ENCODE measurements around the gene KCNG2. TPM values are rescaled to one million over a fixed set of nuclear protein-coding genes. Genes with fewer than 3 reads are reported as not detected.

KCNG2 gene
- total RNA-seq, 1 experiment from 2014 or later = not detected

GRCh38 chr18:79779700-79780190 is 18.0 kb upstream of the KCNG2 start:
- ChIA-PET POLR2A (no interaction called here), CTCF (no interaction called here)
- Histone ChIP-seq H3K27me3 (replicated peaks; ENCODE audit: control insufficient read depth, insufficient read depth, low read length) (no peaks in the 10 kb centered on the region), H3K4me1 (no peaks in the 10 kb centered on the region), H3K36me3 (ENCODE audit: control insufficient read depth, insufficient read depth, low read length) (no peaks in the 10 kb centered on the region), H3K4me3 (ENCODE audit: low read depth, low read length) (no peak overlapping the region), H3K9me3 (no peaks in the 10 kb centered on the region)
- no peak for TF ChIP-seq CTCF (IDR thresholded peaks at IDR 0.05; ENCODE audit: insufficient read depth in 1 of 2, low read depth in 1 of 2, low read length in 1 of 2, severe bottlenecking in 1 of 2, unreplicated experiment in 1 of 2)
- Mint-ChIP-seq H3K4me3 (ENCODE audit: unreplicated experiment) (no peak overlapping the region), H3K4me1 (ENCODE audit: low read depth, unreplicated experiment) (no peaks in the 10 kb centered on the region), H3K27ac (ENCODE audit: unreplicated experiment) (no peak overlapping the region), H3K27me3 (ENCODE audit: insufficient read depth, unreplicated experiment) (no peaks in the 10 kb centered on the region), H3K36me3 (ENCODE audit: insufficient read depth, unreplicated experiment) (no peaks in the 10 kb centered on the region), H3K9me3 (ENCODE audit: unreplicated experiment) (no peaks in the 10 kb centered on the region)
- BruUV-seq (replicated peaks) = no TSS peak
- intact Hi-C loops (cut with micrococcal nuclease; ENCODE audit: unreplicated experiment) = no loop called here
- no peak for DNase-seq

GRCh38 chr18:79780547-79780946 is 17.2 kb upstream of the KCNG2 start:
- no TSS peak for BruUV-seq (replicated peaks)
- Mint-ChIP-seq H3K27me3 (ENCODE audit: insufficient read depth, unreplicated experiment) (no peaks in the 10 kb centered on the region), H3K4me3 (ENCODE audit: unreplicated experiment) (no peak overlapping the region), H3K9me3 (ENCODE audit: unreplicated experiment) (no peaks in the 10 kb centered on the region), H3K36me3 (ENCODE audit: insufficient read depth, unreplicated experiment) (no peaks in the 10 kb centered on the region), H3K27ac (ENCODE audit: unreplicated experiment) (no peak overlapping the region), H3K4me1 (ENCODE audit: low read depth, unreplicated experiment) (no peaks in the 10 kb centered on the region)
- Histone ChIP-seq H3K36me3 (ENCODE audit: control insufficient read depth, insufficient read depth, low read length) (no peaks in the 10 kb centered on the region), H3K9me3 (no peaks in the 10 kb centered on the region), H3K27me3 (replicated peaks; ENCODE audit: control insufficient read depth, insufficient read depth, low read length) (no peaks in the 10 kb centered on the region), H3K4me3 (ENCODE audit: low read depth, low read length) (no peak overlapping the region), H3K4me1 (no peaks in the 10 kb centered on the region)
- ChIA-PET POLR2A (no interaction called here), CTCF (no interaction called here)
- no peak for DNase-seq
- no peak for TF ChIP-seq CTCF (IDR thresholded peaks at IDR 0.05; ENCODE audit: insufficient read depth in 1 of 2, low read depth in 1 of 2, low read length in 1 of 2, severe bottlenecking in 1 of 2, unreplicated experiment in 1 of 2)
- intact Hi-C loops (cut with micrococcal nuclease; ENCODE audit: unreplicated experiment) = no loop called here

GRCh38 chr18:79781331-79781941 is 16.3 kb upstream of the KCNG2 start:
- Histone ChIP-seq H3K4me3 (ENCODE audit: low read depth, low read length) (no peak overlapping the region), H3K27me3 (replicated peaks; ENCODE audit: control insufficient read depth, insufficient read depth, low read length) (no peaks in the 10 kb centered on the region), H3K4me1 (no peaks in the 10 kb centered on the region), H3K36me3 (ENCODE audit: control insufficient read depth, insufficient read depth, low read length) (no peaks in the 10 kb centered on the region), H3K9me3 (no peaks in the 10 kb centered on the region)
- Mint-ChIP-seq H3K4me3 (ENCODE audit: unreplicated experiment) (no peak overlapping the region), H3K27me3 (ENCODE audit: insufficient read depth, unreplicated experiment) (no peaks in the 10 kb centered on the region), H3K4me1 (ENCODE audit: low read depth, unreplicated experiment) (no peaks in the 10 kb centered on the region), H3K9me3 (ENCODE audit: unreplicated experiment) (no peaks in the 10 kb centered on the region), H3K36me3 (ENCODE audit: insufficient read depth, unreplicated experiment) (no peaks in the 10 kb centered on the region), H3K27ac (ENCODE audit: unreplicated experiment) (no peak overlapping the region)
- intact Hi-C loops (cut with micrococcal nuclease; ENCODE audit: unreplicated experiment) = no loop called here
- CTCF ChIA-PET = no interaction called here
- DNase-seq = no peak
- no peak for TF ChIP-seq CTCF (IDR thresholded peaks at IDR 0.05; ENCODE audit: insufficient read depth in 1 of 2, low read depth in 1 of 2, low read length in 1 of 2, severe bottlenecking in 1 of 2, unreplicated experiment in 1 of 2)
- POLR2A ChIA-PET = no interaction called here
- no TSS peak for BruUV-seq (replicated peaks)
